Activated CD4-positive, CD25-positive, alpha-beta regulatory T cell treated with anti-CD3 and anti-CD28 coated beads, Interleukin-2, amount 50 U/mL, for 72 hours (primary cell): Measurements from ENCODE around the gene HOPX.
A peak's percentile ranks its signal among the peaks of the same experiment; 100 is the strongest.
"Not testable (repeated sequence)": the region's sequence is repeated elsewhere in the genome, so short reads cannot be mapped to it uniquely, and the experiment has no call there.

Source experiments
- DNase-seq: peaks from one replicate; pipeline ENCODE4 v3.0.0; 2021

The HOPX gene

GRCh38 chr4:56686537-56687231 lies 5.6 kb upstream of the HOPX start:
- DNase-seq: no peak

- no peak for DNase-seq
Observed at GRCh38 chr4:56684320-56685050, 3.4 kb upstream of the HOPX start.

GRCh38 chr4:56683455-56683854 lies 2.4 kb upstream of the HOPX start:
- no peak for DNase-seq

GRCh38 chr4:56681853-56682525 lies 893 bp upstream of the HOPX start:
- no peak for DNase-seq

GRCh38 chr4:56680266-56680665 lies 830 bp downstream of the HOPX start:
- DNase-seq: no peak

GRCh38 chr4:56677711-56678110 lies 3.4 kb downstream of the HOPX start:
- DNase-seq: no peak

- DNase-seq: no peak
Observed at GRCh38 chr4:56674984-56675383, 6.1 kb downstream of the HOPX start.

GRCh38 chr4:56671860-56672259 lies 9.2 kb downstream of the HOPX start:
- DNase-seq: no peak

GRCh38 chr4:56671373-56671772 lies 9.7 kb downstream of the HOPX start:
- DNase-seq: no peak

GRCh38 chr4:56668267-56668666 lies 12.8 kb downstream of the HOPX start:
- DNase-seq: no peak

GRCh38 chr4:56667396-56667795 lies 13.7 kb downstream of the HOPX start:
- not testable (repeated sequence) for DNase-seq

- no peak for DNase-seq
Observed at GRCh38 chr4:56666279-56666678, 14.8 kb downstream of the HOPX start.

GRCh38 chr4:56665781-56666180 lies 15.3 kb downstream of the HOPX start:
- DNase-seq: no peak

- DNase-seq: no peak
Observed at GRCh38 chr4:56662782-56663468, 18.2 kb downstream of the HOPX start.

GRCh38 chr4:56659946-56660345 lies 21.1 kb downstream of the HOPX start:
- no peak for DNase-seq

- DNase-seq: no peak
Observed at GRCh38 chr4:56658528-56658927, 22.6 kb downstream of the HOPX start.

- no peak for DNase-seq
Observed at GRCh38 chr4:56657818-56658217, 23.3 kb downstream of the HOPX start.

GRCh38 chr4:56657128-56657527 lies 24.0 kb downstream of the HOPX start:
- no peak for DNase-seq

- DNase-seq: peak; percentile 32
Observed at GRCh38 chr4:56656346-56656643, 24.8 kb downstream of the HOPX start.

GRCh38 chr4:56655627-56656345 lies 25.3 kb downstream of the HOPX start:
- DNase-seq: peak; percentile 31

- no peak for DNase-seq
Observed at GRCh38 chr4:56655209-56655626, 25.9 kb downstream of the HOPX start.

- no peak for DNase-seq
Observed at GRCh38 chr4:56654238-56654632, 26.9 kb downstream of the HOPX start.
